Osteoblast (primary cell): ENCODE results near the gene ADGRF4. TPM values are rescaled to one million over a fixed set of nuclear protein-coding genes. Genes with fewer than 3 reads are reported as not detected.

Experiments
- DNase-seq: peaks from one replicate; pipeline ENCODE4 v3.0.0; 2011; ENCODE audit warnings: low spot score, mixed read lengths; ENCODE audit not compliant: insufficient read length; ENCODE audit errors: missing footprints
- H2AFZ ChIP-seq: 2 replicates; pipeline ENCODE4 v1.6.0; 2011; ENCODE audit warnings: mild to moderate bottlenecking, low read length
- H3K27ac ChIP-seq: 2 replicates; pipeline ENCODE4 v1.5.1; 2011; ENCODE audit warnings: mild to moderate bottlenecking, low read depth, low read length, moderate library complexity
- H3K27me3 ChIP-seq: 2 replicates; pipeline ENCODE4 v1.6.0; 2012; ENCODE audit warnings: mild to moderate bottlenecking, control low read depth, inconsistent platforms, low read length, moderate library complexity; ENCODE audit not compliant: insufficient read depth
- H3K36me3 ChIP-seq: 2 replicates; pipeline ENCODE4 v1.5.1; 2011; ENCODE audit warnings: mild to moderate bottlenecking, low read length, control low read depth, moderate library complexity; ENCODE audit not compliant: insufficient read depth
- H3K4me1 ChIP-seq: 2 replicates; pipeline ENCODE4 v1.5.1; 2011; ENCODE audit warnings: mild to moderate bottlenecking, low read length, control low read depth, moderate library complexity; ENCODE audit not compliant: insufficient read depth
- H3K4me2 ChIP-seq: 2 replicates; pipeline ENCODE4 v1.6.0; 2011; ENCODE audit warnings: mild to moderate bottlenecking, low read length; ENCODE audit not compliant: insufficient read depth
- H3K4me3 ChIP-seq: fragments of 200-600 bp; sonication (generic); 3 replicates; pipeline ENCODE4 v1.5.1; 2012; ENCODE audit warnings: mild to moderate bottlenecking, low read length, inconsistent platforms; ENCODE audit not compliant: insufficient read depth
- H3K79me2 ChIP-seq: 2 replicates; pipeline ENCODE4 v1.6.0; 2012; ENCODE audit warnings: mild to moderate bottlenecking, low read length, control low read depth, inconsistent platforms; ENCODE audit not compliant: insufficient read depth
- H3K9me3 ChIP-seq: 2 replicates; pipeline ENCODE4 v1.5.1; 2011; ENCODE audit warnings: low read depth, low read length, control low read depth
- H4K20me1 ChIP-seq: 2 replicates; pipeline ENCODE4 v1.6.0; 2012; ENCODE audit warnings: mild to moderate bottlenecking, low read length, control low read depth; ENCODE audit not compliant: insufficient read depth
- CTCF ChIP-seq: IDR thresholded peaks from 2 replicates; pipeline ENCODE4 v1.5.1; 2011; ENCODE audit warnings: mild to moderate bottlenecking, low read depth, low read length, moderate library complexity; ENCODE audit errors: extremely low read depth
- total RNA-seq: library from RNA; depleted of rRNA; stranded (reverse); fragments of >200 nt; gene quantifications from 2 replicates; pipeline ENCODE4 v1.2.3, GENCODE V29; 2012

ADGRF4 gene
- total RNA-seq, 1 donor, result under 0.01 TPM

- Histone ChIP-seq H3K4me2 (no peak overlapping the region), H3K4me1 (no peaks in the 10 kb centered on the region), H2AFZ (no peak overlapping the region), H3K79me2 (no peaks in the 10 kb centered on the region), H3K9me3 (no peaks in the 10 kb centered on the region), H3K27ac (no peak overlapping the region), H3K36me3 (no peaks in the 10 kb centered on the region), H3K27me3 (peaks cover 2% of the 10 kb centered on the region), H3K4me3 (no peak overlapping the region), H4K20me1 (no peaks in the 10 kb centered on the region)
- no peak for DNase-seq
- TF ChIP-seq CTCF, result no peak
Observed at GRCh38 chr6:47721189-47721588, 22.8 kb downstream of the ADGRF4 start.

- Histone ChIP-seq H3K79me2 (no peaks in the 10 kb centered on the region), H4K20me1 (no peaks in the 10 kb centered on the region), H3K4me2 (no peak overlapping the region), H3K4me1 (no peaks in the 10 kb centered on the region), H3K27ac (no peak overlapping the region), H3K36me3 (no peaks in the 10 kb centered on the region), H2AFZ (no peak overlapping the region), H3K27me3 (no peaks in the 10 kb centered on the region), H3K4me3 (no peak overlapping the region), H3K9me3 (peaks cover under 1% of the 10 kb centered on the region)
- no peak for DNase-seq
- no peak for TF ChIP-seq CTCF
Observed at GRCh38 chr6:47722194-47722593, 23.8 kb downstream of the ADGRF4 start.

GRCh38 chr6:47724300-47724699 is 25.9 kb downstream of the ADGRF4 start:
- no peaks in the 10 kb centered on the region for H4K20me1 ChIP-seq
- no peak for DNase-seq
- no peak overlapping the region for H2AFZ ChIP-seq
- H3K9me3 ChIP-seq, result peaks cover 2% of the 10 kb centered on the region
- H3K4me1 ChIP-seq, result peaks cover 5% of the 10 kb centered on the region
- H3K36me3 ChIP-seq, result no peaks in the 10 kb centered on the region
- H3K4me2 ChIP-seq, result no peak overlapping the region
- no peak overlapping the region for H3K4me3 ChIP-seq
- H3K79me2 ChIP-seq, result no peaks in the 10 kb centered on the region
- H3K27ac ChIP-seq, result no peak overlapping the region
- TF ChIP-seq CTCF, result no peak
- no peaks in the 10 kb centered on the region for H3K27me3 ChIP-seq

- H2AFZ ChIP-seq, result no peak overlapping the region
- H4K20me1 ChIP-seq, result no peaks in the 10 kb centered on the region
- H3K36me3 ChIP-seq, result no peaks in the 10 kb centered on the region
- no peaks in the 10 kb centered on the region for H3K27me3 ChIP-seq
- H3K4me2 ChIP-seq, result no peak overlapping the region
- no peak overlapping the region for H3K27ac ChIP-seq
- H3K4me1 ChIP-seq, result peaks cover 10% of the 10 kb centered on the region
- no peak for DNase-seq
- TF ChIP-seq CTCF, result no peak
- H3K9me3 ChIP-seq, result peaks cover 2% of the 10 kb centered on the region
- no peak overlapping the region for H3K4me3 ChIP-seq
- H3K79me2 ChIP-seq, result no peaks in the 10 kb centered on the region
Observed at GRCh38 chr6:47727391-47727790, 29.0 kb downstream of the ADGRF4 start.
